Measurements from ENCODE around the gene VAV2.

The VAV2 gene

GRCh38 chr9:133987946-133988665 is 4.0 kb downstream of the VAV2 start:
- H3K27ac ChIP-seq = 0 out of 2 replicates have a peak overlapping the region, but pooled peaks have one; percentile 4
- no peak for TF ChIP-seq CTCF (conservative IDR thresholded peaks at IDR 0.05)

- TF ChIP-seq CTCF (conservative IDR thresholded peaks at IDR 0.05) = no peak
- 0 out of 2 replicates have a peak overlapping the region, but pooled peaks have one; percentile 4 for H3K27ac ChIP-seq
Observed at GRCh38 chr9:133987446-133987788, 4.7 kb downstream of the VAV2 start.

DNA sequence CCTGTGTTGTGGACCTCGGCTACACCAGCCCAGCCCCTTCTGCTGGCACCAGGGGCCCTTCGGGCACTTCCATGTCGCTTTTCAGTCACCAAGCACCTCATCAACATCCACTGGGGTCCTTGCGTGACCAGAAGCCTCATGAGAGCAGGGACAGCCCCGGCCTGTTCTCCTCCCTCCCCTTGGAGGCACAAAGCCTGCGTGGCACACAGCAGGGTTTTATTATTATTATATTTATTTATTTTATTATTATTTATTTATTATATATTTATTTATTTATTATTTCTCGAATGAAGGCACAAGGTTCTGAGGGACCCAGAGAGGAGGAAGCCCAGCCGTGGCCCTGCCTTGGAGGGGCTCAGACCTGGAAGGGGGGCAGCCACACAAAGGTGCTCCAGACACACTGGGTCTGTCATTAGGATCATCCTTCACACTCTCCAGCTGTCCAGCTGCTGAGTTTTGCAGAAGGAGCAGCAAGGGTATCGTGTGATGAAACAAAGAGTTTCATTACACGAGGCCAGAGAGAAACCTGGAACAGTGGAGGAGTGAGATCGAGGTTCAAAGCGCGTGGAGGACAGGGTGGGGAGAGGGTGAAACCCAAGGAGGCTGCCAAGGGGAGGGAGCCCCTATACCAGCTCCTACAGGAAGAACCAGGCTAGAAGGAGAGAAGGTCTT is 5.2 kb downstream of the VAV2 start:
- no peak overlapping the region for H3K27ac ChIP-seq
- TF ChIP-seq CTCF (conservative IDR thresholded peaks at IDR 0.05) = no peak

GRCh38 chr9:133986061-133986460 is 6.1 kb downstream of the VAV2 start:
- H3K27ac ChIP-seq = no peak overlapping the region
- TF ChIP-seq CTCF (conservative IDR thresholded peaks at IDR 0.05) = no peak

DNA sequence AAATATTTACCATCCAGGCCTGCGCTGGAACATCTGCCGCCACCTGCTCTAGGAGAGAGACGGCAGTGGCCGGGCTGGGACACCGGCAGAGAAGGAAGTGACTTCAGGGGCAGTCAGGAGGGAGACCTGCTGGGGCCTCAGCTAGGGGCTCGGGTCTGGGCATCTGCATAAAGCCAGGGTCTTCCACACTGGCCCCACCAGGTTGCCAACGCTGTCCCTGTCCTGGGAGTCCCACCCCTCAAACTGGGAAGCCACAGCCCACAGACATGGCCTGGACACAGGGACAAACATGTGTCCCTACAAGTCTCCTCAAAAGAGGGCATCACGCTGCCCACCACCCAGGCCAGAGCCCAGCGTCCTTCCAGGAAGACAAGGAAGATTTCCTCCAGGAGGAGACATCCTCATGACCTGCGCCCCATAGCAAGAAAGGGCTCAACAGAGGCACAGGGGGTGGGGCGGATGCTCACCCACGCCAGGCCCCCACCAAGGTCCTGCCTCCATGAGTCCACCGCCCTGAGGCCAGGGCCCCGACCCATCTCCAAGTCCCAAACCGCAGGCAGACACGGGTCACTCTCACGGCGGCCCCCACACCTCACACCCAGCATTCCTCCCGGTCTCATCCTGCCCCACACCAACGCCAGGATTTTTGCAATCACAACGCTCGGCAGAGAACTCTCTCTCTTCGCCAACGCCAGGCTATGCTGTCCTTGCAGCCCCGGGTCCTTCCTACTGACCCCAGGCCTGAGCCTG is 9.0 kb downstream of the VAV2 start:
- 0 out of 2 replicates have a peak overlapping the region, but pooled peaks have one; percentile 87 for H3K27ac ChIP-seq
- TF ChIP-seq CTCF (conservative IDR thresholded peaks at IDR 0.05) = no peak

DNA sequence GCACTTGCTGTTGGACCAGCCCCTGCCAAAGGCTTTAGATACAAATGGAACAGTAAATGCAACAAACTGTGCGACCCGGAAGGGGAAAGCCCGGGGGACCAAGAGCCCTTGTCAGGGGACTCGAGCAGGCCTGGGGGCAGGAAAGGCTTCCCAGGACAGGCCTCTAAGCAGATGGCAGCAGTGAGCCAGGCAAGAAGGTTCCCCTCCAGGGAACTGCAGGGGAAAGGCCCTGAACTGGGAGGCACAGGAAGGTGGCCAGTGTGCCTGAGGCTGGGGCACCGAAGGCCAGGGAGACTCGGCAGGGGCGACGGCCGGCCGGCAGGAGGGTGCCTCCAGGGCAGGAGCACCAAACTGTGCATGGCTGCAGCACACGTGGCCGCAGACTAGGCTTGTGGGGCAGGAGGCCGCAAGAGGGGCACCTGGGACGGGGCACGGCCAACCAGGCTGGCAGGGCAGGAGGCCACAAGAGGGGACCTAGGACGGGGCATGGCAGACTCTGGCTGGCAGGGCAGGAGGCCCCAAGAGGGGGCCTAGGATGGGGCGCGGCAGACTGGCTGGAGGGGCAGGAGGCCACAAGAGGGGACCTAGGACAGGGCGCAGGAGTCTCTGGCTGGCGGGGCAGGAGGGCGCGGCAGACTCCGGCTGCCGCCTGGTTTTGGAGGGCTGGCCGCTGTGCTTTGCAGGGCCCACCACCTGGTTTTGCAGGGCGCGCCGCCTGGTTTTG is 10.0 kb downstream of the VAV2 start:
- TF ChIP-seq CTCF (conservative IDR thresholded peaks at IDR 0.05) = no peak
- H3K27ac ChIP-seq = peak overlapping the region; percentile 87; the same call in 1 of the 2 replicates

- H3K27ac ChIP-seq = peak overlapping the region; percentile 87; the same call in 1 of the 2 replicates
- no peak for TF ChIP-seq CTCF (conservative IDR thresholded peaks at IDR 0.05)
Observed at GRCh38 chr9:133981589-133981957, 10.6 kb downstream of the VAV2 start.

All from VCaP (cell line).